OCI-LY7 (cell line): ENCODE data around the gene RHBDL2.

Experiments used
- CTCF ChIP-seq: fragments of 200-600 bp; sonication (generic); conservative IDR thresholded peaks from 2 replicates; pipeline ENCODE4 v1.5.1; 2014; ENCODE audit warnings: mild to moderate bottlenecking, antibody characterized with exemption, low read length, moderate library complexity, mixed read lengths
- EZH2phosphoT487 ChIP-seq: fragments of 200-600 bp; sonication (generic); IDR thresholded peaks from 2 replicates; pipeline ENCODE4 v1.6.1; 2018; ENCODE audit warnings: low read depth, borderline replicate concordance, mild to moderate bottlenecking, mixed run types, antibody characterized with exemption, low read length, moderate library complexity, mixed read lengths

DNA sequence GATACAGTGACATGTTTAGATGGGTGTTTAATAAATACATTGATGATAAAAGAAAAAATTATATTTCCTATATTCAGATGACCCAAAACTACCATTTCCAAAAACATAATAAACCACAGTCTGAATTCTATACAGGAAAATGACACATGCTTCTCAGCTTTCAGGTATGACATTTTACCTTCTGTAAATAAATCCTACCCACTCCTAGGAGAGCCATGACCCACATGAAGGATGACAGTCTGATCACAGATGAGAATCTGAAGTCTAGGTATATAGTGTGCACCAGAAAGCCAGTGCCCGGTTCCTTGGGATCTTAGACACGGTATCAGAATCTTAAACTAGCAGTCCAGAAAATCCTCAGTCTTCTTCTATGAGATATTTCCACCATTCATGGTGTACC lies 56.5 kb downstream of the RHBDL2 start:
- no peak for TF ChIP-seq CTCF
- TF ChIP-seq EZH2phosphoT487 = no peak
